CD14-positive monocyte (primary cell): ENCODE results near the gene GK. TPM values are rescaled to one million over a fixed set of nuclear protein-coding genes. Genes with fewer than 3 reads are reported as not detected.

Experiments
- DNase-seq, 3 donors: peaks; one replicate each; pipeline ENCODE4 v3.0.0-alpha.2; 2011 to 2022
- H2AFZ ChIP-seq: 2 replicates; pipeline ENCODE4 v1.6.0; 2012; ENCODE audit warnings: mild to moderate bottlenecking, low read depth, low read length, inconsistent platforms; ENCODE audit not compliant: insufficient read depth, poor library complexity, severe bottlenecking
- H3K27ac ChIP-seq, 2 donors: 1 replicate in 1 of 2; 2 replicates in 1 of 2; pipeline ENCODE4 v1.5.1; 2012 to 2013; ENCODE audit warnings: low read length in 2 of 2, control low read depth in 1 of 2, inconsistent platforms in 1 of 2, low read depth in 1 of 2, mild to moderate bottlenecking in 1 of 2
- H3K27me3 ChIP-seq, 2 donors: one replicate each; pipeline versions ENCODE4 v1.6.0 to v1.6.1; 2011 to 2013; ENCODE audit warnings: low read length in 2 of 2; ENCODE audit not compliant: control insufficient read depth in 2 of 2, insufficient read depth in 2 of 2
- H3K36me3 ChIP-seq, 2 donors: replicated peaks in 1 of 2; 1 replicate in 1 of 2; 2 replicates in 1 of 2; pipeline versions ENCODE4 v1.5.1 to v1.6.1; 2012 to 2013; ENCODE audit warnings: low read length in 2 of 2, control low read depth in 1 of 2, inconsistent platforms in 1 of 2, mild to moderate bottlenecking in 1 of 2; ENCODE audit not compliant: insufficient read depth in 2 of 2, control insufficient read depth in 1 of 2
- H3K4me1 ChIP-seq, 2 donors: 1 replicate in 1 of 2; 2 replicates in 1 of 2; pipeline versions ENCODE4 v1.5.1 to v1.6.1; 2012 to 2013; ENCODE audit warnings: low read length in 2 of 2, control low read depth in 1 of 2, inconsistent platforms in 1 of 2, mild to moderate bottlenecking in 1 of 2, moderate library complexity in 1 of 2; ENCODE audit not compliant: insufficient read depth in 2 of 2, control insufficient read depth in 1 of 2
- H3K4me2 ChIP-seq: replicated peaks from 2 replicates; pipeline ENCODE3; 2012; ENCODE audit warnings: low read length, moderate library complexity, mild to moderate bottlenecking; ENCODE audit not compliant: poor library complexity, severe bottlenecking; ENCODE audit errors: extremely low read depth
- H3K4me3 ChIP-seq, 3 experiments: fragments of 200-600 bp in 1 of 3; sonication (generic) in 1 of 3; replicated peaks in 1 of 3; 1 replicate in 2 of 3; 2 replicates in 1 of 3; pipeline ENCODE4 v1.5.1; 2011 to 2013; ENCODE audit warnings: low read length in 3 of 3, mild to moderate bottlenecking in 3 of 3, control low read depth in 2 of 3, low read depth in 2 of 3, inconsistent platforms in 1 of 3, moderate library complexity in 1 of 3
- H3K79me2 ChIP-seq: 2 replicates; pipeline ENCODE4 v1.6.0; 2012; ENCODE audit warnings: mild to moderate bottlenecking, control low read depth, inconsistent platforms, low read length, moderate library complexity; ENCODE audit not compliant: insufficient read depth
- H3K9ac ChIP-seq: 2 replicates; pipeline ENCODE4 v1.6.0; 2017; ENCODE audit warnings: low read length, mild to moderate bottlenecking; ENCODE audit not compliant: insufficient read depth, poor library complexity, severe bottlenecking
- H3K9me3 ChIP-seq, 2 donors: replicated peaks in 1 of 2; 1 replicate in 1 of 2; 2 replicates in 1 of 2; pipeline versions ENCODE4 v1.5.1 to v1.6.1; 2012 to 2013; ENCODE audit warnings: low read length in 2 of 2, control low read depth in 1 of 2; ENCODE audit not compliant: control insufficient read depth in 1 of 2, insufficient read depth in 1 of 2
- H4K20me1 ChIP-seq: 2 replicates; pipeline ENCODE4 v1.6.0; 2012; ENCODE audit warnings: mild to moderate bottlenecking, low read length, control low read depth, moderate library complexity; ENCODE audit not compliant: insufficient read depth
- H3K27ac Mint-ChIP-seq, 7 donors: one replicate each; pipeline ENCODE4 v1.8.0; 2020; ENCODE audit warnings: mild to moderate bottlenecking in 7 of 7, mixed read lengths in 7 of 7, moderate library complexity in 6 of 7, inconsistent platforms in 2 of 7
- H3K27me3 Mint-ChIP-seq, 3 donors: one replicate each; pipeline ENCODE4 v1.8.0; 2021 to 2022; ENCODE audit warnings: low read depth in 3 of 3, mild to moderate bottlenecking in 3 of 3, mixed read lengths in 3 of 3, moderate library complexity in 3 of 3, inconsistent platforms in 1 of 3
- H3K36me3 Mint-ChIP-seq, 2 donors: one replicate each; pipeline ENCODE4 v1.8.0; 2020; ENCODE audit warnings: mixed read lengths in 2 of 2, inconsistent platforms in 1 of 2, mild to moderate bottlenecking in 1 of 2
- H3K4me1 Mint-ChIP-seq: one replicate; pipeline ENCODE4 v1.8.0; 2020; ENCODE audit warnings: mild to moderate bottlenecking, mixed read lengths
- H3K4me3 Mint-ChIP-seq, 2 donors: one replicate each; pipeline ENCODE4 v1.8.0; 2020; ENCODE audit warnings: mild to moderate bottlenecking in 2 of 2, mixed read lengths in 2 of 2, moderate library complexity in 1 of 2
- H3K9me3 Mint-ChIP-seq, 7 donors: one replicate each; pipeline ENCODE4 v1.8.0; 2020 to 2022; ENCODE audit warnings: mixed read lengths in 7 of 7, mild to moderate bottlenecking in 6 of 7, moderate library complexity in 6 of 7, inconsistent platforms in 2 of 7
- CTCF ChIP-seq: fragments of 200-600 bp; IDR thresholded peaks from one replicate; pipeline ENCODE4 v1.8.0; 2022; ENCODE audit warnings: antibody characterized with exemption, mild to moderate bottlenecking
- WGBS: methylation state at CpG from one replicate; pipeline ENCODE4 v1.1.5; 2013; ENCODE audit warnings: missing lambda C conversion rate; ENCODE audit not compliant: insufficient coverage; 5-methylcytosine and 5-hydroxymethylcytosine counted together
- intact Hi-C, 2 donors: fragments of 100-400 bp; cut with micrococcal nuclease; formaldehyde crosslinking; loops; one replicate each; pipeline versions ENCODE4 v1.15.0 to v1.15.1; 2023
- polyA plus RNA-seq, 3 donors: library from polyadenylated mRNA; depleted of rRNA in 1 of 3; unstranded in 2 of 3; stranded (reverse) in 1 of 3; fragments of 300-500 nt in 2 of 3; fragments of >200 nt in 1 of 3; fragmentation: Illumina TruSeq in 2 of 3; gene quantifications; 1 replicate in 2 of 3; 2 replicates in 1 of 3; pipeline ENCODE4 v1.2.3, GENCODE V29; 2012 to 2021

GK gene
- polyA plus RNA-seq, 3 donors: 21.2 to 51.9 (median 41.0) TPM

DNA sequence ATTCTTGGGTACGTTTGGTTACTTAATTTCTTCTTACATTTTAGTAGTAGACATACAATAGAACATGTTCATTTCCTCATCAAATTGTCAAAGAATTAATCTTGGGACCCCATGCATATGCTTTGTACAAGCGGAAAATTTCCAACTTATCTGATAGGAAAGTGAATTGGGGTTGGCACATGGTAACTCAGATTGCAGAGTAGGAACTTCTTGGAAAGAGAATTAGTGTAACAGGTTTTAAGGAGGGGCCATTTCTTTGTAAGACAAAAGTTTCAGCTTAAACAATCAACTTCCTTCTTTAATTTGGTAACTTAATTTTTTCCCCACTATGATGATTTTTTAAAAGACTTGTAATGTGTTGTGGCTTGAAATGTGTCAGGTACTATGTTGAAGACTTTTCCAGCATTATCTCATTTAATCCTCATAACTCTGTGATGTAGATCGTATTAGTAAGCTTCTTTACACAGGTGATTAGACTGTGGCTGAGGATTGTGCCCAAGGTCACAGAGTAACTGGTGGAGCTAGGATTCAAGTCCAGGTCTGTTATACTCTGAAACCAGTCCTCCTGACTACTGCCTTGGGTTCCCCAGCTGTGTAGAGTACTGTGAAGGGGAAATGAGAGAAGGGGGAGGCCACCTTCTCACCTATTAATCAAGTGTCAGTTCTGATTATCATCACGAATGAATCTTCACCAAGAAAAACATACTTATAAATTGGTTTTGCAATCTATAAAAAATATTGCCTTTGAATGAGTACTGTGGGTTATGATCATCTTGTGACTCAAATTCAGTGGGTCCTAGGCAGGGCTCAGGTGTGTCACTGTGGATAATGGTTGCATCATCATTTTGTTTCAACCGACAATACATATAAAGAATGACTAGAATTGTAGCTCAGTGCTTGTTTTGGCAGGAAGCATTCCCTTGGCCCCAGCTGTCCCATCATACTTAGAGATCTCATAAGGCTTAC lies 4.3 kb downstream of the GK start:
- Mint-ChIP-seq H3K27ac (peak overlapping the region; percentile 94 to 99 (median 96)), H3K27me3 (peaks cover 0 to 14% (median 0%) of the 10 kb centered on the region in 3 donors), H3K4me3 (peak overlapping the region in 1 of 2 donors; percentile 26), H3K9me3 (peaks cover 0 to 13% (median 3%) of the 10 kb centered on the region in 7 donors), H3K4me1 (peaks cover 39% of the 10 kb centered on the region), H3K36me3 (peaks cover 6 to 9% of the 10 kb centered on the region in 2 donors)
- H3K4me3 ChIP-seq: peak overlapping the region in 1 of 3 experiments; percentile 9
- no peaks in the 10 kb centered on the region for H3K9me3 ChIP-seq
- H4K20me1 ChIP-seq: no peaks in the 10 kb centered on the region
- no peaks in the 10 kb centered on the region for H3K36me3 ChIP-seq
- H2AFZ ChIP-seq: no peak overlapping the region
- WGBS: no CpG with 5 or more reads among the region's 5 CpGs
- DNase-seq: peak; percentile 36 to 57 (median 43)
- no peak for TF ChIP-seq CTCF
- H3K27ac ChIP-seq: peak overlapping the region; percentile 89 to 93
- H3K9ac ChIP-seq: no peak overlapping the region
- peaks cover 52 to 63% of the 10 kb centered on the region in 2 donors for H3K4me1 ChIP-seq
- peaks cover 0 to 11% of the 10 kb centered on the region in 2 donors for H3K27me3 ChIP-seq
- peaks cover 41% of the 10 kb centered on the region for H3K79me2 ChIP-seq
- intact Hi-C loops: loop anchor here (10.0 kb wide), 2 partner anchors 83 to 93 kb away; partner anchors contain the start of gene TASL (in 1 of the 2)
- peak overlapping the region; percentile 12 for H3K4me2 ChIP-seq

DNA sequence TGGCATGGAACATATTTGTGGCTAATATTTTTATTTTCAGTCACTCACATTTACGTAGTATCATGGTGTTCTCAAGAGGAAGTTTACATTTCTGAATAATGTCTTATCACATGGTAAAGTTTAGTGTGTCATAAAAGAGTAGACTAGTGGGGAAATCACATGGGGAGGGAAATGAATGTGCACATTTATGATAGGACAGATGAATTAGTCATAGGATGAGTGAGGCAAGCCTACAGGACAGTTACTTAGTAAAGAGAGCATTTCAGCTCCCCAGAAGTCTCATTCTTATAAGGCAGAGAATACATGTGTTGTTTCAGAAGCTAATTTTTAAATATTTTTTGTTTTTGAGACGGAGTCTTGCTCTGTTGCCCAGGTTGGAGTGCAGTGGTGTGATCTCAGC lies 6.2 kb downstream of the GK start:
- no peaks in the 10 kb centered on the region for H3K36me3 ChIP-seq
- no peak for TF ChIP-seq CTCF
- no peak overlapping the region for H3K4me3 ChIP-seq
- no peaks in the 10 kb centered on the region for H3K9me3 ChIP-seq
- Mint-ChIP-seq H3K36me3 (peaks cover 6 to 9% of the 10 kb centered on the region in 2 donors), H3K27me3 (peaks cover 0 to 13% (median 0%) of the 10 kb centered on the region in 3 donors), H3K9me3 (peaks cover 0 to 6% (median 0%) of the 10 kb centered on the region in 7 donors), H3K27ac (peak overlapping the region; percentile 94 to 99 (median 96)), H3K4me3 (no peak overlapping the region), H3K4me1 (peaks cover 42% of the 10 kb centered on the region)
- peaks cover 45 to 57% of the 10 kb centered on the region in 2 donors for H3K4me1 ChIP-seq
- H3K79me2 ChIP-seq: peaks cover 32% of the 10 kb centered on the region
- peak overlapping the region; percentile 89 to 93 for H3K27ac ChIP-seq
- H3K27me3 ChIP-seq: peaks cover 0 to 11% of the 10 kb centered on the region in 2 donors
- H3K9ac ChIP-seq: peak overlapping the region; percentile 58
- no peak overlapping the region for H3K4me2 ChIP-seq
- intact Hi-C loops: loop anchor here (10.0 kb wide), 2 partner anchors 85 to 95 kb away; partner anchors contain the start of gene TASL (in 1 of the 2)
- peak; percentile 91 to 94 (median 93) for DNase-seq
- no CpG with 5 or more reads among the region's 2 CpGs for WGBS
- no peak overlapping the region for H2AFZ ChIP-seq
- H4K20me1 ChIP-seq: no peaks in the 10 kb centered on the region
